ENCODE measurements around the gene GRIK4.

The GRIK4 gene

DNA sequence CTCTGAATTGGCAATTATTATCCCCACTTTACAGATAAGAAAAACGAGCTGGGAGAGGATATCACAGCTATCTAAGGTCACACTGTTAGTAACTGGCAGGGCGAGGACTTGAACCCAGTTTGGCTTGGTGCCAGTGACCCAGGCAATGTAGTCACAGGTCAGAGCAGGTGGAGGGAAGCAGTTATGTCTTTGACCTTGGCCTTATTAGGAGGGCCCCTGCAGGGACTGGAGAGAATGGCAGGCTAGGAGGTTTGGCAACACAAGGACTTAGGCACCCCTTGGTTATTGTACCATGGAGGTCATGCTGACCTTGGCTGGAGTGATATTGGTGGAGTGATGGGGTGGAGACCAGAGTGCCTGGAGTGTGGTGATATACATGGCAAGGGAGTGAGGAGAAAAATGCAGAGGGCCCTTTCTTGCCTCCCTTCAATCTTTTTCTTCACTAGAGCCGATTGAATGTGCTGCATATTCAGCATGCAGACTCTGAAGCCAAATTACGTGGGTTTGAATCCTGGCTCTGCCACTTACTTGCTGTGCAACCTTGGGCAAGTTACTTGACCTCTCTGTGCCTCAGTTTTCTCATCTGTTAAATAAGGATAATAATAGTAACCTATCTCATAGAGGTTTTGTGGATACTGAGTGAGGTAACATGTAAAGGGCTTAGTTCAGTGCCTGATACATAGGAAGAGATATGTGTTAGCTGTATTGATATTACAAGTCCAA, 419.7 kb downstream of the GRIK4 start:
- DNase-seq (ENCODE audit: low read depth), result no peak
- peak; percentile 19 for TF ChIP-seq CTCF (conservative IDR thresholded peaks at IDR 0.05; ENCODE audit: low read depth, low read length)

GRCh38 chr11:120932305-120932915, 420.9 kb downstream of the GRIK4 start:
- no peak overlapping the region for H3K4me3 ChIP-seq (ENCODE audit: low read length)
- no peak for DNase-seq (ENCODE audit: low read depth)

More for the DNA sequence above, 419.7 kb downstream of the GRIK4 start:
- no peak overlapping the region for H3K4me3 ChIP-seq (ENCODE audit: low read length)

GRCh38 chr11:120936356-120936755, 424.8 kb downstream of the GRIK4 start:
- no peak for DNase-seq (ENCODE audit: low read depth)
- H3K4me3 ChIP-seq (ENCODE audit: low read length), result no peak overlapping the region
- TF ChIP-seq CTCF (conservative IDR thresholded peaks at IDR 0.05; ENCODE audit: low read depth, low read length), result no peak

More at GRCh38 chr11:120932305-120932915, 420.9 kb downstream of the GRIK4 start:
- TF ChIP-seq CTCF (conservative IDR thresholded peaks at IDR 0.05; ENCODE audit: low read depth, low read length), result no peak

- DNase-seq (ENCODE audit: low read depth), result no peak
- no peak overlapping the region for H3K4me3 ChIP-seq (ENCODE audit: low read length)
- TF ChIP-seq CTCF (conservative IDR thresholded peaks at IDR 0.05; ENCODE audit: low read depth, low read length), result no peak
Measured at GRCh38 chr11:120937501-120937900, 426.0 kb downstream of the GRIK4 start.

GRCh38 chr11:120938260-120938659, 426.7 kb downstream of the GRIK4 start:
- no peak overlapping the region for H3K4me3 ChIP-seq (ENCODE audit: low read length)
- DNase-seq (ENCODE audit: low read depth), result no peak
- TF ChIP-seq CTCF (conservative IDR thresholded peaks at IDR 0.05; ENCODE audit: low read depth, low read length), result no peak

GRCh38 chr11:120940160-120940848, 428.8 kb downstream of the GRIK4 start:
- no peak overlapping the region for H3K4me3 ChIP-seq (ENCODE audit: low read length)
- TF ChIP-seq CTCF (conservative IDR thresholded peaks at IDR 0.05; ENCODE audit: low read depth, low read length), result no peak

More at GRCh38 chr11:120940160-120940848, 428.8 kb downstream of the GRIK4 start:
- DNase-seq (ENCODE audit: low read depth), result no peak

Measured in retinal pigment epithelial cell (primary cell).